IMR-90 (cell line): ENCODE data around the gene NHSL1. TPM values are rescaled to one million over a fixed set of nuclear protein-coding genes. Genes with fewer than 3 reads are reported as not detected.

Experiments
- ATAC-seq: fragments of 200-7000 bp; cut with Tn5 transposase; 2 replicates; pipeline ENCODE4 v1.9.1; 2020; ENCODE audit warnings: low read depth, mild to moderate bottlenecking, moderate library complexity
- BruUV-seq: library from RNA; stranded (reverse); fragments of 400-500 nt; replicated peaks from 2 replicates; lab custom pipeline; 2021; lab: Mats Ljungman, UMichigan
- CTCF ChIA-PET: fragments of 300-600 bp; formaldehyde crosslinking; extraction: SDS; loops from one replicate; lab custom pipeline; 2021; ENCODE audit warnings: antibody characterized with exemption; lab: Yijun Ruan, JAX
- POLR2A ChIA-PET: fragments of 300-600 bp; sonication (Branson Sonifier 250); formaldehyde crosslinking; loops from one replicate; lab custom pipeline; 2022; ENCODE audit warnings: antibody characterized with exemption; ENCODE audit not compliant: unreplicated experiment; lab: Charles Lee
- DNase-seq: peaks from one replicate; pipeline ENCODE4 v3.0.0; 2013
- H2AFZ ChIP-seq: replicated peaks from 2 replicates; pipeline ENCODE3; 2013; ENCODE audit warnings: low read length, mild to moderate bottlenecking; ENCODE audit not compliant: poor library complexity
- H2AK5ac ChIP-seq: 2 replicates; pipeline ENCODE4 v1.6.1; 2013; ENCODE audit warnings: low read depth, low read length, inconsistent platforms
- H2AK9ac ChIP-seq: replicated peaks from 2 replicates; pipeline ENCODE3; 2013; ENCODE audit warnings: mild to moderate bottlenecking, low read depth, low read length, moderate library complexity; ENCODE audit not compliant: poor library complexity
- H2BK120ac ChIP-seq: 2 replicates; pipeline ENCODE4 v1.6.1; 2013; ENCODE audit warnings: low read depth, low read length, inconsistent platforms
- H2BK15ac ChIP-seq: 3 replicates; pipeline ENCODE4 v1.6.1; 2013; ENCODE audit warnings: low read depth, low read length, inconsistent platforms
- H2BK20ac ChIP-seq: 2 replicates; pipeline ENCODE4 v1.6.1; 2013; ENCODE audit warnings: low read depth, mild to moderate bottlenecking, inconsistent platforms, low read length, moderate library complexity
- H2BK5ac ChIP-seq: 2 replicates; pipeline ENCODE4 v1.6.1; 2013; ENCODE audit warnings: mild to moderate bottlenecking, low read depth, low read length, inconsistent platforms; ENCODE audit not compliant: poor library complexity, severe bottlenecking
- H3K14ac ChIP-seq: replicated peaks from 2 replicates; pipeline ENCODE4 v1.6.1; 2013; ENCODE audit warnings: low read depth, low read length, inconsistent platforms
- H3K18ac ChIP-seq: 2 replicates; pipeline ENCODE4 v1.6.1; 2013; ENCODE audit warnings: low read depth, low read length, control low read depth
- H3K23ac ChIP-seq: 2 replicates; pipeline ENCODE4 v1.6.1; 2013; ENCODE audit warnings: low read depth, low read length, inconsistent platforms
- H3K27ac ChIP-seq: 2 replicates; pipeline ENCODE4 v1.5.1; 2013; ENCODE audit warnings: mild to moderate bottlenecking, control low read depth, low read length; ENCODE audit not compliant: insufficient read depth
- H3K27me3 ChIP-seq: 2 replicates; pipeline ENCODE4 v1.6.1; 2013; ENCODE audit warnings: low read length; ENCODE audit not compliant: control insufficient read depth, insufficient read depth
- H3K36me3 ChIP-seq: 2 replicates; pipeline ENCODE4 v1.6.1; 2013; ENCODE audit warnings: low read length, mixed read lengths; ENCODE audit not compliant: control insufficient read depth, insufficient read depth
- H3K4ac ChIP-seq: 2 replicates; pipeline ENCODE4 v1.6.1; 2013; ENCODE audit warnings: low read depth, low read length, inconsistent platforms
- H3K4me1 ChIP-seq: 2 replicates; pipeline ENCODE4 v1.6.1; 2013; ENCODE audit warnings: low read length, mixed read lengths; ENCODE audit not compliant: control insufficient read depth, insufficient read depth
- H3K4me2 ChIP-seq: 2 replicates; pipeline ENCODE4 v1.6.1; 2013; ENCODE audit warnings: low read depth, mild to moderate bottlenecking, control low read depth, low read length, moderate library complexity
- H3K4me3 ChIP-seq: 2 replicates; pipeline ENCODE4 v1.5.1; 2013; ENCODE audit warnings: low read depth, mild to moderate bottlenecking, control low read depth, low read length, moderate library complexity; ENCODE audit not compliant: insufficient read depth
- H3K56ac ChIP-seq: 2 replicates; pipeline ENCODE4 v1.6.1; 2013; ENCODE audit warnings: low read length, inconsistent platforms; ENCODE audit not compliant: insufficient read depth; ENCODE audit errors: extremely low read depth
- H3K79me1 ChIP-seq, 2 experiments: 2 replicates each; pipeline ENCODE4 v1.6.1; 2013; ENCODE audit warnings: low read length in 2 of 2, inconsistent platforms in 1 of 2, low read depth in 1 of 2
- H3K9ac ChIP-seq: 2 replicates; pipeline ENCODE4 v1.6.1; 2013; ENCODE audit warnings: low read depth, low read length, control low read depth
- H3K9me1 ChIP-seq: 2 replicates; pipeline ENCODE4 v1.6.1; 2013; ENCODE audit warnings: low read length, inconsistent platforms; ENCODE audit not compliant: insufficient read depth
- H3K9me3 ChIP-seq: 2 replicates; pipeline ENCODE4 v1.6.1; 2013; ENCODE audit warnings: low read length; ENCODE audit not compliant: control insufficient read depth, insufficient read depth
- H4K20me1 ChIP-seq: 2 replicates; pipeline ENCODE4 v1.6.1; 2013; ENCODE audit warnings: low read length, inconsistent platforms; ENCODE audit not compliant: insufficient read depth
- H4K5ac ChIP-seq: 2 replicates; pipeline ENCODE4 v1.6.1; 2013; ENCODE audit warnings: mild to moderate bottlenecking, low read depth, low read length, control low read depth
- H4K8ac ChIP-seq, 2 experiments: 2 replicates each; pipeline ENCODE4 v1.6.1; 2013; ENCODE audit warnings: low read depth in 2 of 2, low read length in 2 of 2, control low read depth in 1 of 2, inconsistent platforms in 1 of 2
- H4K91ac ChIP-seq: 2 replicates; pipeline ENCODE4 v1.6.1; 2013; ENCODE audit warnings: low read depth, low read length, inconsistent platforms; ENCODE audit not compliant: insufficient read depth
- CEBPB ChIP-seq: IDR thresholded peaks from 2 replicates; pipeline ENCODE4 v1.6.1; 2012; ENCODE audit warnings: low read depth, low read length, improper control_type of control experiment
- ELK1 ChIP-seq: fragments of 150-350 bp; IDR thresholded peaks from 2 replicates; pipeline ENCODE4 v1.6.1; 2016; ENCODE audit warnings: low read depth, mild to moderate bottlenecking, low read length, moderate library complexity, borderline replicate concordance
- POLR2A ChIP-seq: IDR thresholded peaks from 2 replicates; pipeline ENCODE4 v1.6.1; 2012; ENCODE audit warnings: mild to moderate bottlenecking, low read depth, low read length
- RCOR1 ChIP-seq: IDR thresholded peaks from 2 replicates; pipeline ENCODE4 v1.6.1; 2012; ENCODE audit warnings: mild to moderate bottlenecking, low read length, improper control_type of control experiment; ENCODE audit not compliant: insufficient replicate concordance
- WGBS, 2 experiments: methylation state at CpG; one replicate each; pipeline versions ENCODE4 v1.1.5 to v1.1.7; 2013; ENCODE audit warnings: missing lambda C conversion rate in 2 of 2; ENCODE audit not compliant: insufficient read length in 1 of 2; ENCODE audit errors: extremely low coverage in 2 of 2; 5-methylcytosine and 5-hydroxymethylcytosine counted together
- dilution Hi-C: fragments of 300-500 bp; cut with HindIII; formaldehyde crosslinking; loops from one replicate; pipeline ENCODE4 v1.14.3; 2018; ENCODE audit warnings: low sequenced_read_pairs; ENCODE audit not compliant: unreplicated experiment
- in situ Hi-C: fragments of 300-500 bp; cut with MboI; formaldehyde crosslinking; loops from 3 replicates; pipeline ENCODE4 v1.14.3; 2019; ENCODE audit warnings: low sequenced_read_pairs, inconsistent platforms, mixed read lengths
- intact Hi-C: fragments of 100-400 bp; cut with micrococcal nuclease; formaldehyde crosslinking; loops from 2 replicates; pipeline ENCODE4 v1.10.0; 2022
- polyA plus RNA-seq, 3 experiments: library from polyadenylated mRNA; depleted of rRNA; stranded (reverse); fragments of >200 nt; gene quantifications; 2 replicates each; pipeline ENCODE4 v1.2.3, GENCODE V29; 2012; ENCODE audit warnings: low replicate concordance in 1 of 3
- total RNA-seq: library from RNA; depleted of rRNA; stranded (reverse); fragments of >200 nt; gene quantifications from 2 replicates; pipeline ENCODE4 v1.2.3, GENCODE V29; 2012

NHSL1 gene
- total and polyA plus RNA-seq, 2 of the 4 experiments (the other 2 are of a cell fraction) = 5.6 to 7.2 TPM

GRCh38 chr6:138454981-138455706 lies 44.1 kb downstream of the NHSL1 start:
- no peak overlapping the region for H3K56ac ChIP-seq
- H3K27me3 ChIP-seq = no peaks in the 10 kb centered on the region
- ATAC-seq (no peak; the same call in 1 of the 2 replicates), DNase-seq (no peak)
- H3K9ac ChIP-seq = no peak overlapping the region
- H3K9me1 ChIP-seq = 0 out of 2 replicates have a peak, but pooled peaks cover 4% of the 10 kb centered on the region
- CTCF ChIA-PET = no interaction called here
- no peak overlapping the region for H2BK15ac ChIP-seq
- 0 out of 2 replicates have a peak, but pooled peaks cover 2% of the 10 kb centered on the region for H3K4me1 ChIP-seq
- no peak overlapping the region for H4K5ac ChIP-seq
- H2BK120ac ChIP-seq = no peak overlapping the region
- no peaks in the 10 kb centered on the region for H3K36me3 ChIP-seq
- H4K20me1 ChIP-seq = no peaks in the 10 kb centered on the region
- no peak overlapping the region for H4K91ac ChIP-seq
- H4K8ac ChIP-seq = no peak overlapping the region
- H3K18ac ChIP-seq = no peak overlapping the region
- dilution Hi-C loops = no loop called here
- H2AK5ac ChIP-seq = no peak overlapping the region
- H2AFZ ChIP-seq = no peak overlapping the region
- no peak overlapping the region for H3K23ac ChIP-seq
- no peak for TF ChIP-seq POLR2A
- TF ChIP-seq RCOR1 = no peak
- TF ChIP-seq ELK1 = no peak
- TF ChIP-seq CEBPB = no peak
- no peak overlapping the region for H2BK5ac ChIP-seq
- intact Hi-C loops = no loop called here
- H3K4me2 ChIP-seq = no peak overlapping the region
- H2AK9ac ChIP-seq = no peak overlapping the region
- no TSS peak for BruUV-seq
- in situ Hi-C loops = no loop called here
- no peak overlapping the region for H3K4me3 ChIP-seq
- no peak overlapping the region for H3K4ac ChIP-seq
- no peak overlapping the region for H3K14ac ChIP-seq
- WGBS, 2 experiments = no CpG with 5 or more reads among the region's 9 CpGs
- H2BK20ac ChIP-seq = no peak overlapping the region
- H3K79me1 ChIP-seq = peaks cover 0 to 5% of the 10 kb centered on the region in 2 experiments; a peak in 2 of 4 replicates
- no peak overlapping the region for H3K27ac ChIP-seq
- no peaks in the 10 kb centered on the region for H3K9me3 ChIP-seq
- POLR2A ChIA-PET = no interaction called here
